ENCODE data around the gene UST. TPM values are rescaled to one million over a fixed set of nuclear protein-coding genes. Genes with fewer than 3 reads are reported as not detected.
A peak's percentile ranks its signal among the peaks of the same experiment; 100 is the strongest.
"Not testable (repeated sequence)": the region's sequence is repeated elsewhere in the genome, so short reads cannot be mapped to it uniquely, and the experiment has no call there.

Gene UST
- total RNA-seq, 1 donor from 2014 or later = 33.3 TPM

DNA sequence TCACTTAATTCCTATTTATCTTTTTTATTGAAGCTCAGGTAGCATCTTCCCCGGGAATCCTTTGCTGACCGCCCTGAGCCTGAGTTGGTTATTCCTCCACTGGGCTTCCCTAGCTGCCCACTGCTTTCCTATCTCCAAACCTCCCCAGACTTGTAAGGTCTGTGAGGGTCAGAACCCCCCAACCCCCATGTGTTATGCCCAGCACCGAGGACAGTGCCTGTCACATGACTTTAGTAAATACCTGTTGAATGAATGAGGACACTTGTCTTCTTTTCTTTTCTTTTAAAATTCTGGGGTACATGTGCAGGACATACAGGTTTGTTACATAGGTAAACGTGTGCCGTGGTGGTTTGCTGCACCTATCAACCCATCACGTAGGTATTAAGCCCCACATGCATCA, 105.9 kb downstream of the UST start:
- Mint-ChIP-seq H3K4me1 (peaks cover 70% of the 10 kb centered on the region), H3K27ac (peak overlapping the region; percentile 100), H3K4me3 (peak overlapping the region; percentile 5), H3K27me3 (ENCODE audit: insufficient read depth, low read depth) (peaks cover 6% of the 10 kb centered on the region), H3K9me3 (peaks cover 2% of the 10 kb centered on the region), H3K36me3 (peaks cover 8% of the 10 kb centered on the region)
- no peak for DNase-seq (ENCODE audit: low spot score)
- H3K27me3 ChIP-seq = no peaks in the 10 kb centered on the region
- no peak overlapping the region for H2AFZ ChIP-seq (replicated peaks)
- no peak overlapping the region for H3K4me2 ChIP-seq
- H3F3A ChIP-seq (ENCODE audit: low read depth) = peaks cover 37% of the 10 kb centered on the region
- H3K4me3 ChIP-seq = no peak overlapping the region
- peaks cover 42% of the 10 kb centered on the region for H3K4me1 ChIP-seq
- H3K36me3 ChIP-seq = no peaks in the 10 kb centered on the region
- TF ChIP-seq EZH2 (IDR thresholded peaks at IDR 0.05) (no peak), EZH2phosphoT487 (IDR thresholded peaks at IDR 0.05) (no peak)
- TF ChIP-seq, protein P1, sequence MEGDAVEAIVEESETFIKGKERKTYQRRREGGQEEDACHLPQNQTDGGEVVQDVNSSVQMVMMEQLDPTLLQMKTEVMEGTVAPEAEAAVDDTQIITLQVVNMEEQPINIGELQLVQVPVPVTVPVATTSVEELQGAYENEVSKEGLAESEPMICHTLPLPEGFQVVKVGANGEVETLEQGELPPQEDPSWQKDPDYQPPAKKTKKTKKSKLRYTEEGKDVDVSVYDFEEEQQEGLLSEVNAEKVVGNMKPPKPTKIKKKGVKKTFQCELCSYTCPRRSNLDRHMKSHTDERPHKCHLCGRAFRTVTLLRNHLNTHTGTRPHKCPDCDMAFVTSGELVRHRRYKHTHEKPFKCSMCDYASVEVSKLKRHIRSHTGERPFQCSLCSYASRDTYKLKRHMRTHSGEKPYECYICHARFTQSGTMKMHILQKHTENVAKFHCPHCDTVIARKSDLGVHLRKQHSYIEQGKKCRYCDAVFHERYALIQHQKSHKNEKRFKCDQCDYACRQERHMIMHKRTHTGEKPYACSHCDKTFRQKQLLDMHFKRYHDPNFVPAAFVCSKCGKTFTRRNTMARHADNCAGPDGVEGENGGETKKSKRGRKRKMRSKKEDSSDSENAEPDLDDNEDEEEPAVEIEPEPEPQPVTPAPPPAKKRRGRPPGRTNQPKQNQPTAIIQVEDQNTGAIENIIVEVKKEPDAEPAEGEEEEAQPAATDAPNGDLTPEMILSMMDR (IDR thresholded peaks at IDR 0.05) = no peak
- peaks cover 44% of the 10 kb centered on the region for H4K20me1 ChIP-seq (ENCODE audit: low read depth)
- H3K79me2 ChIP-seq (ENCODE audit: low read depth) = peaks cover 94% of the 10 kb centered on the region
- no peak overlapping the region for H3K9ac ChIP-seq
- no peak overlapping the region for H3K27ac ChIP-seq
- H3K9me3 ChIP-seq (ENCODE audit: low read depth) = no peaks in the 10 kb centered on the region

DNA sequence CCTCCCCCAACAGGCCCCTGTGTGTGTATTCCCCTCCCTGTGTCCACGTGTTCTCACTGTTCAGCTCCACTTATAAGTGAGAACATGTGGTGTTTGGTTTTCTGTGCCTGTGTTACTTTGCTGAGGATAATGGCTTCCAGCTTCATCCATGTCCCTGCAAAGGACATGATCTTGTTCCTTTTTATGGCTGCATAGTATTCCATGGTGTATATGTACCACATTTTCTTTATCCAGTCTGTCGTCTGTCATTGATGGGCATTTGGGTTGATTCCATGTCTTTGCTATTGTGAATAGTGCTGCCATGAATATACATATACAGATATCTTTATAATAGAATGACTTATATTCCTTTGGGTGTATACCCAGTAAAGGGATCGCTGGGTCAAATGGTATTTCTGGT, 106.3 kb downstream of the UST start:
- Mint-ChIP-seq H3K27ac (peak overlapping the region; percentile 90), H3K4me1 (peaks cover 68% of the 10 kb centered on the region)
- H3K4me3 ChIP-seq; H3K4me2 ChIP-seq; H3K36me3 ChIP-seq; H3K9me3 Mint-ChIP-seq; H3K9ac ChIP-seq; DNase-seq (ENCODE audit: low spot score); H3K27me3 Mint-ChIP-seq (ENCODE audit: insufficient read depth, low read depth); H3K27me3 ChIP-seq; H3K27ac ChIP-seq; H3K9me3 ChIP-seq (ENCODE audit: low read depth); H3K4me3 Mint-ChIP-seq; H2AFZ ChIP-seq (replicated peaks); H3K36me3 Mint-ChIP-seq: not testable (repeated sequence)
- H4K20me1 ChIP-seq (ENCODE audit: low read depth) = peaks cover 42% of the 10 kb centered on the region
- H3K4me1 ChIP-seq = peaks cover 42% of the 10 kb centered on the region
- H3K79me2 ChIP-seq (ENCODE audit: low read depth) = peaks cover 94% of the 10 kb centered on the region
- peaks cover 37% of the 10 kb centered on the region for H3F3A ChIP-seq (ENCODE audit: low read depth)

DNA sequence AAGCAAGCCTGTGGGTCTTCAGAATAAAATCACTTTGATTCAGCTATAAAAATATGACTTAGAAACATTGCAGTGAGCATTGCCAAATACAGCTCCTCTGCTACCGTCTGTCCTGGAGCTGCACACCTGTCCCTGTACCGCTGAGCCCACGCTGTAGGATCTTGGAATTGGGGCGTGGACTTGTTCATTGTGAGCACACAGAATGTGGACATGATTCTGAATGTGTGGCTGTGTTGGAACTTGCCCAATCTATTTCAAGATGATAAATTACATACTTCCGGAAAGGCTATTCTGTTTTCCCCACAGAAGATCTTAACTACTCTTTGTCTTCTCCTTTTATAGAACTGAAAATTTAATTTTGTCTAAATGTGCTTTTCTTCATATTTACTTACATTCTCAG, 107.3 kb downstream of the UST start:
- no peak overlapping the region for H3K9ac ChIP-seq
- H3K36me3 ChIP-seq = no peaks in the 10 kb centered on the region
- peaks cover 6% of the 10 kb centered on the region for H3K36me3 Mint-ChIP-seq
- peaks cover 37% of the 10 kb centered on the region for H3F3A ChIP-seq (ENCODE audit: low read depth)
- TF ChIP-seq, protein P1 (IDR thresholded peaks at IDR 0.05) = no peak
- no peak for TF ChIP-seq EZH2 (IDR thresholded peaks at IDR 0.05)
- TF ChIP-seq EZH2phosphoT487 (IDR thresholded peaks at IDR 0.05) = no peak
- H3K79me2 ChIP-seq (ENCODE audit: low read depth) = peaks cover 94% of the 10 kb centered on the region
- no peak overlapping the region for H3K4me3 Mint-ChIP-seq
- peaks cover 42% of the 10 kb centered on the region for H3K4me1 ChIP-seq
- H3K4me2 ChIP-seq = peak overlapping the region; percentile 62
- no peak overlapping the region for H3K4me3 ChIP-seq
- no peak overlapping the region for H3K27ac Mint-ChIP-seq
- H4K20me1 ChIP-seq (ENCODE audit: low read depth) = peaks cover 38% of the 10 kb centered on the region
- no peak for DNase-seq (ENCODE audit: low spot score)
- peaks cover 63% of the 10 kb centered on the region for H3K4me1 Mint-ChIP-seq
- H3K27ac ChIP-seq = no peak overlapping the region
- H3K9me3 Mint-ChIP-seq = peaks cover 7% of the 10 kb centered on the region
- no peaks in the 10 kb centered on the region for H3K9me3 ChIP-seq (ENCODE audit: low read depth)
- H3K27me3 Mint-ChIP-seq (ENCODE audit: insufficient read depth, low read depth) = peaks cover 4% of the 10 kb centered on the region
- H2AFZ ChIP-seq (replicated peaks) = no peak overlapping the region
- H3K27me3 ChIP-seq = no peaks in the 10 kb centered on the region

DNA sequence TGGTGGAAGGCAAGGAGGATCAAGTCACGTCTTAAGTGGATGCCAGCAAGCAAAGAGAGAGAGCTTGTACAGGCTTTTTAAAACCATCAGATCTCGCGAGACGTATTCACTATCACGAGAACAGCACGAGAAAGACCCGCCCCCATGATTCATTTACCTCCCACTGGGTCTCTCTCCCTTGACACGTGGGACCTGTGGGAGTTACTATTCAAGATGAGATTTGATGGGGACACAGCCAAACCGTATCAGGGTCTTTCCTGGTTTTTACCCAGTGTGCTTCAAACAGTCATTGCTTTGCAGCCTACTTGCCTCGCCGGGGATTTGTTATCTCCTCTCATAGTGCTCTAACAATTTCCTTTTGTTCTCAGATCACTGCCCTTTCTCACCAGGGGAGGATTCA, 108.2 kb downstream of the UST start:
- peaks cover 5% of the 10 kb centered on the region for H3K27me3 Mint-ChIP-seq (ENCODE audit: insufficient read depth, low read depth)
- Histone ChIP-seq H3K4me1 (peaks cover 42% of the 10 kb centered on the region), H3K4me3 (no peak overlapping the region), H3K4me2 (peak overlapping the region; percentile 62), H3K9me3 (ENCODE audit: low read depth) (no peaks in the 10 kb centered on the region), H3K36me3 (no peaks in the 10 kb centered on the region), H3F3A (ENCODE audit: low read depth) (peaks cover 37% of the 10 kb centered on the region), H3K27ac (peak overlapping the region; percentile 17), H4K20me1 (ENCODE audit: low read depth) (peaks cover 38% of the 10 kb centered on the region), H2AFZ (replicated peaks) (no peak overlapping the region), H3K9ac (no peak overlapping the region), H3K27me3 (no peaks in the 10 kb centered on the region), H3K79me2 (ENCODE audit: low read depth) (peaks cover 91% of the 10 kb centered on the region)
- H3K4me3 Mint-ChIP-seq = no peak overlapping the region
- peak overlapping the region; percentile 52 for H3K27ac Mint-ChIP-seq
- peaks cover 56% of the 10 kb centered on the region for H3K4me1 Mint-ChIP-seq
- no peak for TF ChIP-seq EZH2phosphoT487 (IDR thresholded peaks at IDR 0.05)
- TF ChIP-seq, protein P1 (IDR thresholded peaks at IDR 0.05) = no peak
- TF ChIP-seq EZH2 (IDR thresholded peaks at IDR 0.05) = no peak
- H3K36me3 Mint-ChIP-seq = peaks cover 6% of the 10 kb centered on the region
- H3K9me3 Mint-ChIP-seq = peaks cover 8% of the 10 kb centered on the region
- peak; percentile 39 for DNase-seq (ENCODE audit: low spot score)
